Kidney epithelial cell (primary cell): ENCODE data around the gene SNRNP25. TPM values are rescaled to one million over a fixed set of nuclear protein-coding genes. Genes with fewer than 3 reads are reported as not detected.
A peak's percentile ranks its signal among the peaks of the same experiment; 100 is the strongest.

Experiments
- DNase-seq: peaks from one replicate; pipeline ENCODE4 v3.0.0-alpha.2; 2010; ENCODE audit warnings: low read depth
- H3K27me3 ChIP-seq: 2 replicates; pipeline ENCODE4 v1.6.0; 2011; ENCODE audit warnings: low read length; ENCODE audit not compliant: control insufficient read depth, insufficient read depth
- H3K36me3 ChIP-seq: 2 replicates; pipeline ENCODE4 v1.5.1; 2011; ENCODE audit warnings: low read length; ENCODE audit not compliant: control insufficient read depth, insufficient read depth
- H3K4me3 ChIP-seq: 2 replicates; pipeline ENCODE4 v1.5.1; 2011; ENCODE audit warnings: low read depth, mild to moderate bottlenecking, control low read depth, low read length
- CTCF ChIP-seq: IDR thresholded peaks from 2 replicates; pipeline ENCODE4 v1.5.1; 2011; ENCODE audit warnings: mild to moderate bottlenecking, moderate library complexity, low read length, control low read depth, inconsistent platforms; ENCODE audit not compliant: insufficient read depth, poor library complexity, severe bottlenecking
- total RNA-seq: library from RNA; depleted of rRNA; stranded (reverse); fragments of >200 nt; gene quantifications from 2 replicates; pipeline ENCODE4 v1.2.3, GENCODE V29; 2015

SNRNP25 gene
- total RNA-seq, 1 donor from 2014 or later, result 25.4 TPM

GRCh38 chr16:75580-76501, 22.2 kb downstream of the SNRNP25 start:
- no peak overlapping the region for H3K4me3 ChIP-seq
- peak; percentile 33 for TF ChIP-seq CTCF
- no peak for DNase-seq
- no peaks in the 10 kb centered on the region for H3K27me3 ChIP-seq
- H3K36me3 ChIP-seq, result no peaks in the 10 kb centered on the region

- Histone ChIP-seq H3K27me3 (no peaks in the 10 kb centered on the region), H3K4me3 (peak overlapping the region; percentile 71), H3K36me3 (no peaks in the 10 kb centered on the region)
- no peak for TF ChIP-seq CTCF
- DNase-seq, result no peak
These were observed 23.1 kb downstream of the SNRNP25 start for GRCh38 chr16:76535-77272.

- DNase-seq, result no peak
- Histone ChIP-seq H3K27me3 (no peaks in the 10 kb centered on the region), H3K36me3 (no peaks in the 10 kb centered on the region), H3K4me3 (peak overlapping the region; percentile 71)
- no peak for TF ChIP-seq CTCF
These were observed 23.7 kb downstream of the SNRNP25 start for GRCh38 chr16:77273-77806.

- no peaks in the 10 kb centered on the region for H3K27me3 ChIP-seq
- no peaks in the 10 kb centered on the region for H3K36me3 ChIP-seq
- TF ChIP-seq CTCF, result no peak
- DNase-seq, result no peak
- peak within 1 kb of the TSS; percentile 71 for H3K4me3 ChIP-seq
These were observed 24.3 kb downstream of the SNRNP25 start, which contains the start of gene MPG for GRCh38 chr16:77807-78443. Gene MPG, plus strand, starts transcription at chr16:78225. Its CDS starts 85 bp downstream, at chr16:78310.

GRCh38 chr16:78444-79150, 25.0 kb downstream of the SNRNP25 start:
- Histone ChIP-seq H3K36me3 (no peaks in the 10 kb centered on the region), H3K27me3 (no peaks in the 10 kb centered on the region), H3K4me3 (peak overlapping the region; percentile 71)
- no peak for DNase-seq
- no peak for TF ChIP-seq CTCF
